IMR-90 (cell line): ENCODE measurements around the gene CGB7.
"Not testable (repeated sequence)": the region's sequence is repeated elsewhere in the genome, so short reads cannot be mapped to it uniquely, and the experiment has no call there.

ENCODE experiments used
- BHLHE40 ChIP-seq: fragments of 150-350 bp; IDR thresholded peaks from 2 replicates; pipeline ENCODE4 v1.6.1; 2016; ENCODE audit warnings: mild to moderate bottlenecking, low read depth, low read length
- CEBPB ChIP-seq: IDR thresholded peaks from 2 replicates; pipeline ENCODE4 v1.6.1; 2012; ENCODE audit warnings: low read depth, low read length, improper control_type of control experiment
- CHD1 ChIP-seq: IDR thresholded peaks from 2 replicates; pipeline ENCODE4 v1.6.1; 2012; ENCODE audit warnings: low read depth, low read length, improper control_type of control experiment
- MAFK ChIP-seq: IDR thresholded peaks from 2 replicates; pipeline ENCODE4 v1.6.1; 2012; ENCODE audit warnings: low read depth, low read length, improper control_type of control experiment
- MXI1 ChIP-seq: IDR thresholded peaks from 2 replicates; pipeline ENCODE4 v1.6.1; 2012; ENCODE audit warnings: low read depth, mild to moderate bottlenecking, low read length, moderate library complexity, borderline replicate concordance
- POLR2A ChIP-seq: IDR thresholded peaks from 2 replicates; pipeline ENCODE4 v1.6.1; 2012; ENCODE audit warnings: mild to moderate bottlenecking, low read depth, low read length
- RAD21 ChIP-seq: IDR thresholded peaks from 2 replicates; pipeline ENCODE4 v1.6.1; 2012; ENCODE audit warnings: low read length, improper control_type of control experiment
- RCOR1 ChIP-seq: IDR thresholded peaks from 2 replicates; pipeline ENCODE4 v1.6.1; 2012; ENCODE audit warnings: mild to moderate bottlenecking, low read length, improper control_type of control experiment; ENCODE audit not compliant: insufficient replicate concordance
- RFX5 ChIP-seq: IDR thresholded peaks from 2 replicates; pipeline ENCODE4 v1.8.0; 2012; ENCODE audit warnings: low read depth, mild to moderate bottlenecking, low read length, moderate library complexity
- SMC3 ChIP-seq: fragments of 150-350 bp; IDR thresholded peaks from 2 replicates; pipeline ENCODE4 v1.6.1; 2016; ENCODE audit warnings: low read depth, mild to moderate bottlenecking, antibody characterized with exemption, low read length, moderate library complexity
- TF ChIP-seq, protein P1 (sequence below): conservative IDR thresholded peaks from 2 replicates; pipeline ENCODE4 v1.5.1; 2012; ENCODE audit warnings: mild to moderate bottlenecking, low read depth, low read length, improper control_type of control experiment
- TF ChIP-seq, protein P2 (sequence below): fragments of 150-350 bp; IDR thresholded peaks from 2 replicates; pipeline ENCODE4 v1.6.1; 2017; ENCODE audit warnings: mild to moderate bottlenecking, antibody characterized with exemption, low read length, low read depth
- TF ChIP-seq, protein P3 (sequence below): fragments of 150-350 bp; IDR thresholded peaks from 2 replicates; pipeline ENCODE4 v1.6.1; 2016; ENCODE audit warnings: low read depth, mild to moderate bottlenecking, low read length, moderate library complexity, borderline replicate concordance

DNA sequence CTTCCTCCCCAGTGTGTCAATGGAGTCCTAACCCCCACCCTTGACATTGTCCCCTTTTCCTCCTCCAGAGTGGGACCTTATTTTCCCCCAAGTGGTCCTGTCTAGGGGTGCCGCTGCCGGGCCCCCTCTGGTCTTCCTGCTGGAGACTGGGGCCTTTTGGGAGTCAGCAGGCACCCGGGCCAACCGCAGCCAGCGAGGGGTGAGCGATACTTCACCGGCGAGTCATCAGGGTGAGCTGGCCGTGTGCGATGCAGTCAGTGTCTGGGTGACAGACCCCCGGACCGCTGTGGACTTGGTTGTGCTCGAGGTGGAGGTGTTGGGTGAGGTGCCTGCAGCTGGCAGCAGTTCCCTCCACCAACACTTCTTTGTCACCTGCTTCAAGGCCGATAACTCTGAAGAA, 27.8 kb downstream of the CGB7 start:
- TF ChIP-seq POLR2A, RAD21, SMC3, MAFK, RCOR1, CEBPB, RFX5, BHLHE40, MXI1, CHD1: not testable (repeated sequence)
- TF ChIP-seq, protein P1, sequence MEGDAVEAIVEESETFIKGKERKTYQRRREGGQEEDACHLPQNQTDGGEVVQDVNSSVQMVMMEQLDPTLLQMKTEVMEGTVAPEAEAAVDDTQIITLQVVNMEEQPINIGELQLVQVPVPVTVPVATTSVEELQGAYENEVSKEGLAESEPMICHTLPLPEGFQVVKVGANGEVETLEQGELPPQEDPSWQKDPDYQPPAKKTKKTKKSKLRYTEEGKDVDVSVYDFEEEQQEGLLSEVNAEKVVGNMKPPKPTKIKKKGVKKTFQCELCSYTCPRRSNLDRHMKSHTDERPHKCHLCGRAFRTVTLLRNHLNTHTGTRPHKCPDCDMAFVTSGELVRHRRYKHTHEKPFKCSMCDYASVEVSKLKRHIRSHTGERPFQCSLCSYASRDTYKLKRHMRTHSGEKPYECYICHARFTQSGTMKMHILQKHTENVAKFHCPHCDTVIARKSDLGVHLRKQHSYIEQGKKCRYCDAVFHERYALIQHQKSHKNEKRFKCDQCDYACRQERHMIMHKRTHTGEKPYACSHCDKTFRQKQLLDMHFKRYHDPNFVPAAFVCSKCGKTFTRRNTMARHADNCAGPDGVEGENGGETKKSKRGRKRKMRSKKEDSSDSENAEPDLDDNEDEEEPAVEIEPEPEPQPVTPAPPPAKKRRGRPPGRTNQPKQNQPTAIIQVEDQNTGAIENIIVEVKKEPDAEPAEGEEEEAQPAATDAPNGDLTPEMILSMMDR, result not testable (repeated sequence)
- TF ChIP-seq, protein P2, sequence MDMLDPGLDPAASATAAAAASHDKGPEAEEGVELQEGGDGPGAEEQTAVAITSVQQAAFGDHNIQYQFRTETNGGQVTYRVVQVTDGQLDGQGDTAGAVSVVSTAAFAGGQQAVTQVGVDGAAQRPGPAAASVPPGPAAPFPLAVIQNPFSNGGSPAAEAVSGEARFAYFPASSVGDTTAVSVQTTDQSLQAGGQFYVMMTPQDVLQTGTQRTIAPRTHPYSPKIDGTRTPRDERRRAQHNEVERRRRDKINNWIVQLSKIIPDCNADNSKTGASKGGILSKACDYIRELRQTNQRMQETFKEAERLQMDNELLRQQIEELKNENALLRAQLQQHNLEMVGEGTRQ, result not testable (repeated sequence)
- TF ChIP-seq, protein P3, sequence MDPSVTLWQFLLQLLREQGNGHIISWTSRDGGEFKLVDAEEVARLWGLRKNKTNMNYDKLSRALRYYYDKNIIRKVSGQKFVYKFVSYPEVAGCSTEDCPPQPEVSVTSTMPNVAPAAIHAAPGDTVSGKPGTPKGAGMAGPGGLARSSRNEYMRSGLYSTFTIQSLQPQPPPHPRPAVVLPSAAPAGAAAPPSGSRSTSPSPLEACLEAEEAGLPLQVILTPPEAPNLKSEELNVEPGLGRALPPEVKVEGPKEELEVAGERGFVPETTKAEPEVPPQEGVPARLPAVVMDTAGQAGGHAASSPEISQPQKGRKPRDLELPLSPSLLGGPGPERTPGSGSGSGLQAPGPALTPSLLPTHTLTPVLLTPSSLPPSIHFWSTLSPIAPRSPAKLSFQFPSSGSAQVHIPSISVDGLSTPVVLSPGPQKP, result not testable (repeated sequence)
